Regular cardiac myocyte (primary cell): Measurements from ENCODE around the gene TUB. TPM values are rescaled to one million over a fixed set of nuclear protein-coding genes. Genes with fewer than 3 reads are reported as not detected.

ENCODE experiments used
- total RNA-seq: library from RNA; depleted of rRNA; stranded (reverse); fragments of >200 nt; gene quantifications from 2 replicates; pipeline ENCODE4 v1.2.3, GENCODE V29; 2014

The TUB gene
- 4.8 and 12.7 TPM in 2 replicates for total RNA-seq

GRCh38 chr11:8080674-8081590, at the start of gene TUB:
Gene TUB, plus strand, starts transcription at chr11:8081211. Its CDS starts 300 bp downstream, at chr11:8081511.

Other genes with a start within 250 kb of the TUB start
- gene OR10A6, start 149.9 kb upstream of the TUB start, total RNA-seq: under 0.01 TPM in 2 replicates
- not detected in 2 replicates for gene OR10A3, start 139.5 kb upstream of the TUB start, total RNA-seq
- 5.4 and 9.0 TPM in 2 replicates for gene NLRP10, start 115.8 kb upstream of the TUB start, total RNA-seq
- 160 and 169 TPM in 2 replicates for gene EIF3F, start 93.9 kb upstream of the TUB start, total RNA-seq
- not detected in 2 replicates for gene RIC3, start 87.8 kb downstream of the TUB start, total RNA-seq
- gene LMO1, start 182.7 kb downstream of the TUB start, total RNA-seq: 0.19 TPM in 1 of 2 replicates, not detected in the other